ENCODE results near the gene SPRY1.

GRCh38 chr4:123397144-123398065 lies 810 bp downstream of the SPRY1 start:
- TF ChIP-seq POLR2A (IDR thresholded peaks at IDR 0.05; ENCODE audit: low read depth, low read length) (no peak), POU2F2 (IDR thresholded peaks at IDR 0.05; ENCODE audit: low read depth, low read length) (no peak)
